ENCODE data around the gene RAPGEF2.

Gene RAPGEF2

GRCh38 chr4:159279084-159279483, 176.2 kb downstream of the RAPGEF2 start:
- no peak for DNase-seq (ENCODE audit: low read depth in 3 of 3)

DNA sequence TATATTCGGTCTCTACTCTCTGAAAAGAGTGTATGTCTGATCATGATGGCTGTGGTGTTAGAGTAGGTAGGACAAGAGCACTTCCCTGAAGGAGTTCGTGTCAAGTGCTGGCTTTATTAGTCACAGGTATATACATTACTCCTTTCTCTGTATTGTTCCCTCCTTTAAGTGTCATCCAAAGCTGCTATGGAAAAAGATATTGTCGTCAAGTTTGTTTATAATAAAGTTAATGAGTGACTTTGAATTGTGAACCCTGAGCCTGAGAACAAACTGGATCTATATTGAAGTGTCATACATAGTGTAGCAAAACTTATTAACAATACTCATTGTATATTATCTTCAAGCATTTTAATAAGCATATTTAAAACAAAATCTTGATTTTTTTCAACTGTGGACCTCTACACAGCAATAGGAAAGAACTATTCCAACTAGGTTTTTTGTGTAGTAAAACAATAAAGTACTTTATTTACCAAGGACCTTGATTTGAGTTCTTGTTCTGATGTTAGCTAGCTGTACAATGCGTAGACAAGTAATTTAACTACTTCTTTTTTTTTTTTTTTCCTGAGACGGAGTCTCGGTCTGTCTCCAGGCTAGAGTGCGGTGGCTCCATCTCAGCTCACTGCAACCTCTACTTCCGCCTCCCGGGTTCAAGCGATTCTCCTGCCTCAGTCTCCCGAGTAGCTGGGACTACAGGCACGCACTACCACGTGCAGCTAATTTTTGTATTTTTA, 177.7 kb downstream of the RAPGEF2 start:
- no peak for DNase-seq (ENCODE audit: low read depth in 3 of 3)

GRCh38 chr4:159281771-159282170, 178.9 kb downstream of the RAPGEF2 start:
- no peak for DNase-seq (ENCODE audit: low read depth in 3 of 3)

DNA sequence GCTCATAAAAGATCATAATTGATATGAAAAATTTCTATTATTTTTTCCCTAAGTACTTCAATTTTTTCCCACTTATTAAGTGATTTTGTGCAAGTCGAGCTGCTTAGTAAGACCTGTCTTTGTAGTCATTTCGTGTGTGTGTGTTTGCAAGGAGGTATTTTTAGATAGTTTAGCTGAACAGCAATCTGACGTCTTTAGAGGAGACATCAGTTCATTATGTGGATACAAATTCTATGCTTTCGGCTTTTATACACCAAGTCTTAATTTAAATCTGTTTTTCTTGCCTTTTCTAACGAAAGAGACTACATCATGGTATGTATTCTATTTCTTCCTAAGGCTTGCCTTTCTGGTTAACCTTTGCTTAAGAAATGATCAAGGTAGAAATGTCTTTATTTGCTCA, 179.4 kb downstream of the RAPGEF2 start:
- DNase-seq (ENCODE audit: low read depth in 3 of 3) = no peak

DNA sequence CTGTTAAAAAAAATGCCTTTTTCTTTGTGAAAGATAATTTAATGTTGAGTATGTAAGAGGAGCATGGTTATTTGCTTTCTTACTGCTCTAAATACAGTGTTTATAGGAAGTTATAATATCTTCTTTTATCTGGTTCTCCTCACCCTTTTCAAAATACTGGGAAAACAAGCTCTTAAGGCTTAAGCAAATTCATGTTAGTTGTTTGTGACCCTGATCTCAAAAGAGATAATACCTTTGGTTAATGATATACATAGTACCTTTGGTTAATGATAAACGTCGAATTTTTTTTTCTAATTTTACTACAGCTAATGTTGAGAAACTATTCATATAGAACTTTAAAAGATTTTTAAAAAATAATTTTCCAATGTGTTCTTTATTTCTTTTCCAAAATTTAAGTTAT, 180.1 kb downstream of the RAPGEF2 start:
- no peak for DNase-seq (ENCODE audit: low read depth in 3 of 3)

DNA sequence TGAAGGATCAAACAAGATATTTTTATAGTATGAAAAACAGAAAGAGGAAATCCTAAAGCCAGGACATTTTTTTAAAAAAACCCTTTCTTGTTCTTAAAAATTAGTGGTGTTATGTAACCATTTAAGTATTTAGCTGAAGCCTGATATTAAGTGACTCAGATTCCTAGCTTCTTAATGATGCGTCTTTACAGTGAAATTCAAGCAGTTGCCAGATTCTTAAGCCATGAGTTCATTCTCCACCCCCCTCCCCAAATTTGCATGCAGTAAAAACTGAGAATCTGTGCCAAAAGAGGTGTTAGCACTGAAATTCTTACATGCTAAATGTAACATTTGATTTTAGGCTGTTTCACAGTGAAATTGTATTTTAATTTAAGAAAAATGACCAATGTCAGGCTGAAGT, 180.8 kb downstream of the RAPGEF2 start:
- DNase-seq (ENCODE audit: low read depth in 3 of 3) = no peak

DNA sequence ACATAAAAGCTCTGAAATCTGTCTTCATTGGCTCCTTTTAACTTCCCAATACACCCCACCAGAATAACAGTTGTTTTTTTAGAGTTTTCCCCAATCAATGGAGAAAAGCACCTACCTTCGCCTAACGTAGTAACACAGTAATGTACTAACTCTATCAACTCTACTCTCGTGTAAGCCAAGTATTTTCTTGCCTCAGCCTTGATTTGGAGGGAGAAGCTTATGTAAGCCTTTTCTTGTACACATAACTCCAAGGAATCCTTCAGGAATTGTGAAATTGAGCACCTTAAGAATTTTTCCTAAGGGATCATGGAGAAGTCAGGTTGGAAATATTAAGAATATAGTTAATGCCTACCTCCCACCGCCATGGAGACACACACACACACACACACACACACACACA, 181.2 kb downstream of the RAPGEF2 start:
- no peak for DNase-seq (ENCODE audit: low read depth in 3 of 3)

DNA sequence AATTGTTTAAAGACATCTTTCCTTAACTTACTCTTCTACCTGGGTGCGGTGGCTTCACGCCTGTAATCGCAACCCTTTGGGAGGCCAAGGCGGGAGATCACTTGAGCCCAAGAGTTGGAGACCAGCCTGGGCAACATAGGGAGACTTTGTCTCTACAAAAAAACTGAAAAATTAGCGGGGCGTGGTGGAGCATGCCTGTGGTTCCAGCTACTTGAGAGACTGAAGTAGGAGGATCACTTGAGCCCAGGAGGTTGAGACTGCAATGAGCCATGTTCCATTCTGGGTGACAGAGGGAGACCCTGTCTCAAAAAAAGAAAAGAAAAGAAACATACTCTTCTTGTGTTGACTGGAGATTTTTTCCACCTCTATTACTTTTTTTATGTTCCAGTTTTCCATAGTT, 181.9 kb downstream of the RAPGEF2 start:
- no peak for DNase-seq (ENCODE audit: low read depth in 3 of 3)

DNA sequence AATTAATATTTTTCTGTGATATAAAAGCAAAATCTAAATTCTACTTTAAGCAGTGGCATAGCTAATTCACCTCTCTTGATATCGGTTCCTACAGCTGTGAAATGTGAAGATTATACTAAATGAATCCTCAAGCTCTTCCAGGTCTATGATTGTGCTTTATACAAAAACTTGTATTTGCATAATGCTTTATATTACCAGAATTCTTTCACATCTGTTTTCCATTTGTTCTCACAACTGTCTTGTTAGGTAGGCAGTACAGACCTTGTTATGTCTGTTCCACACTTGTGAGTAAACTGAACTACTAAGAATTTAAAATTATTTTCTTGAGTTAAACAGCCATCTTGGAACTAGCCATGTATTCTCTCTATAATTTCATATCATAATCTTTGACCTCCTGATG, 184.9 kb downstream of the RAPGEF2 start:
- no peak for DNase-seq (ENCODE audit: low read depth in 3 of 3)

DNA sequence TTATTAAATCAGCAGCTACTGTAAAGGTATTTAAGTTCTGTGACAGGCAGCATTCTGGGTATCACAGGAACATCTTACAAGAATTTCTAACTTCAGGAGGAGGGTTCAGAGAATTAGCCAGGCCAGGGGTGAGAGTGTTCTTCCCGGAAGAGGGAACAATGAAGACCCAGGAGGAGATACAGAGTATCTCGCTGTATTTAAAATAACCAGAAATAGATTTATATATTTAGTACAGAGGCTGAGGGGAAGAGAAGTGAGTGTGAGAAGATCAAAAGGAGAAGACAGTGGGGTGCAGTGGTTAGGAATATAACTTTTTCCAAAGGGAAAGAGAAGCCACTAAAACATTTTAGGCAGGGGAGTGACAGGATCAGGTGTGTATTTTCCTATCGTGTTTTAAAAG, 186.8 kb downstream of the RAPGEF2 start:
- DNase-seq (ENCODE audit: low read depth in 3 of 3) = no peak

- DNase-seq (ENCODE audit: low read depth in 3 of 3) = no peak
Measured at GRCh38 chr4:159290321-159291030, 187.6 kb downstream of the RAPGEF2 start.

DNA sequence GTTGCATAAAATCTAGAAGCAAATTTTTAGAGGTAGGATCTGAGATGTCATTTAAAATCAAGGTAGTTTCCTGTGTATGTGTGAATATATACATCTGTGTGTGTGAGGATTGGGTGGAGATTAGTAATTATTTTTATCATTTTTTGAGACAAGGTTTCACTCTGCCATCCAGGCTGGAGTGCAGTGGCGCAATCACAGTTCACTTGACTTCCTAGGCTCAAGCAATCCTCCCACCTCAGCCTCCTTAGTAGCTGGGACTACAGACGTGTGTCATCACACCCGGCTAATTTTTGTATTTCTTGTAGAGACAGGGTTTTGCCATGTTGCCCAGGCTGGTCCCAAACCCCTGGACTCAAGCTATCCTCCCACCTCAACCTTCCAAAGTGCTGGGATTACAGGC, 188.3 kb downstream of the RAPGEF2 start:
- DNase-seq (ENCODE audit: low read depth in 3 of 3) = no peak

- DNase-seq (ENCODE audit: low read depth in 3 of 3) = no peak
Measured at GRCh38 chr4:159292137-159292896, 189.4 kb downstream of the RAPGEF2 start.

DNA sequence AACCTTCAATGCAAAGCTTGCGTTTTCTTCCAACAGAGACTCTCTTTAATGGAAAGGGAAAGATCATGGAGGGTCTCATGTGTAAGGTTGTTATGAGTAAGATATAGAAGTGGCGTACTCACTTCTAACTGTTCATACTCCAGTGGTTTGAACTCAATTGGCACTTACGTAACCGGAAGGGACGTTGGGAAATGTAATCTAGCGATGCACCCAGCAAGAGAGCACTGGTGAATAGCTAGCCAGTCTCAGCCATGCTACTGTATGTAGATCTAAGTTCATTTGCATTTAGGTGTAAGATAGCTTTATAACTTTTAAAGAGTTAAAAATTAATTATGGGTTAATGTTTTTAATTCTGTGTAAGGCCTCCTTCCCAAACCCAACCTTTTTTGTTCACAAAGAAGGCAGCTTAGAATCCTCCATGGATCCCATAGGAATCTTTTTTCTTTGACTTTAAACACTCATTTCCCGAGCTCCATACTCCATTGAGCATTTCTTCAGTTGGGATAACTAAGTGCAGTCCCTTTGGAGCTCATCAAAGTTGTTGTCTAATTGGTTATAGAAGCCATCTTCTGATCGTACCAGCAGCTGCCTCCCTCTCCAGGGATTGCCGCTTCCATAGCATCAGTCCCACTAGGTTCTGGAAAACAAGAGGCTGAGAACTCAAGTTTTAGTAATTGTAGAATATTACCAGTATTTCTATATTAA, 191.1 kb downstream of the RAPGEF2 start:
- DNase-seq (ENCODE audit: low read depth in 3 of 3) = no peak

- DNase-seq (ENCODE audit: low read depth in 3 of 3) = no peak
Measured at GRCh38 chr4:159296061-159296460, 193.2 kb downstream of the RAPGEF2 start.

GRCh38 chr4:159297091-159297490, 194.2 kb downstream of the RAPGEF2 start:
- no peak for DNase-seq (ENCODE audit: low read depth in 3 of 3)

- DNase-seq (ENCODE audit: low read depth in 3 of 3) = no peak
Measured at GRCh38 chr4:159298502-159298901, 195.6 kb downstream of the RAPGEF2 start.

DNA sequence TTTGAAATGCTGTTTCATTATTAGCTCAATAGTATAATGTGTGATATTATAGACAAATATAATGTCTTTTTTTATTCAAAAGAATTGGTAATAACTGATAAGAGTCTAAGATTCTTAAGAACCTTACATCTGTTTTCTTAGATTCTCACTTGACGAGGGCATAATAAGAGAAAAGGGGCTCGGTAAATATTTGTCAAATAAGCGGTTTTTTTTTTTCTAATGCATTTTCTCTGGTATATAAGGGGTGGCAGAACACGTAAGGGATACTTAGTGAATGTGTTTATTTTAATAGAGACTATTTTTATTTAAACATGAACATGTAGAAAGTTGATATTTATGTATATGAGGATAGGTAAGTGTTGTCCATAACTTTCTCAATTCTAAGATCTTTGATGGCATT, 200.6 kb downstream of the RAPGEF2 start:
- no peak for DNase-seq (ENCODE audit: low read depth in 3 of 3)

DNA sequence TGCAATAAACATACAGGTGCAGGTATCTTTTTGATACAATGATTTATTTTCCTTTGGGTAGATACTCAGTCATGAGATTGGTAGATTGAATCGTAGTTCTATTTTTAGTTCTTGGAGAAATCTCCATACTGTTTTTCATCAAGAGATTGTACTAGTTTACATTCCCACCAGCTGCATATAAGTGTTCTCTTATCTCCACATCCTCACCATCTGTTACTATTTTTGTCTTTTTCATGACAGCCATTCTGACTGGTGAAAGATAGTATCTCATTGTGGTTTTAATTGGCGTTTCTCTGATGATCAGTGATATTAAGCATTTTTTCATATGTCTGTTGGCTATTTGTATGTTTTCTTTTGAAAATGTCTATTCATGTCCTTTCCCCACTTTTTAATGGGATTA, 202.2 kb downstream of the RAPGEF2 start:
- DNase-seq (ENCODE audit: low read depth in 3 of 3) = no peak

- DNase-seq (ENCODE audit: low read depth in 3 of 3) = no peak
Measured at GRCh38 chr4:159307929-159308328, 205.1 kb downstream of the RAPGEF2 start.

GRCh38 chr4:159308566-159309340, 205.9 kb downstream of the RAPGEF2 start:
- no peak for DNase-seq (ENCODE audit: low read depth in 3 of 3)

Measured in stimulated activated CD4-positive, alpha-beta T cell treated with anti-CD3 and anti-CD28 coated beads, TNF-alpha, amount 100 ng/mL, for 48 hours (primary cell).